Fibroblast of skin of back (primary cell): ENCODE results near the gene IL23A.
A peak's percentile ranks its signal among the peaks of the same experiment; 100 is the strongest.

Experiments
- DNase-seq: peaks from one replicate; pipeline ENCODE4 v3.0.0-alpha.2; 2013

Gene IL23A

DNA sequence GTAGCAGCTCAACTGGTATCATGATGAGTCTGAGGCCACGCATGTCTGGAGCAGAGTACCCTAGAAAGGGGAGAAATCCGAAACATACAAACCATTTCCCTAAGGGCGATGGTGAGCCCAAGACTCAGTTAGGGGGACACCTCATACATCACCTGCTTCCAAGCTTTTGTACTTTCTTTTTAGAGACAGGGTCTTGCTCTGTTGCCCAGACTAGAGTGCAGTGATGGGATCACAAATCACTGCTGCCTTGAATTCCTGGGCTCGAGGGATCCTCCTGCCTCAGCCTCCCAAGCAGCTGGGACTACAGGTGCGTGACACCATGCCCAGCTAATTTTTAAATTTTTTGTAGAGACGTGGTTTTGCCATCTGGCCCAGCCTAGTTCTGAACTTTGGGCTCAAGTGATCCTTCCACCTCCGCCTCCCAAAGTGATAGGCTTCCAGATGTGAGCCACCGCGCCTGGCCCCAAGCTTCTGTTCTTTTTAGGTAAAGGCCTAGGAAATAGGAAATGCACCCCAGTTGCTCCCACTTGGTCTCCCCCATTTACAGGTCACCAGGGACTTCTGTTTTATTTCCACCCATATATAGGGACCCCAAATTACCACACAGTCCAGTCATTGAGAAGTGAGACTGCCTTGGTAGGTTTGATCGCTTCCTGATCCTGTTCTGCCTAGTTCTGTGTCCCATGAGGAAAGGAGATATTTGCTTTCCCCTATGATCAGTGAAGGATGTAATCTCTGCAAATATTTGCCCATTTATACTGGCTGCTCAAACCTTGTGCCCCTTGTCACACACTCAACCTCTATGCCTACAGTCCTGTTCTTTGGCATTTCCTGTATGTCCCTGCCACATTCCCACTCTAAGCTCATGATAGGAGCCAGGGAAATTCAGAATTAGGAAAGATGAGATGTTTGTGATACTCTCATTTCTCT lies 23.7 kb downstream of the IL23A start, which contains the start of gene APOF:
Gene APOF (minus strand): TSS at position 728 of the 930 bp plus-strand sequence. CDS start 112 bp downstream, at position 616.
- DNase-seq = no peak

DNA sequence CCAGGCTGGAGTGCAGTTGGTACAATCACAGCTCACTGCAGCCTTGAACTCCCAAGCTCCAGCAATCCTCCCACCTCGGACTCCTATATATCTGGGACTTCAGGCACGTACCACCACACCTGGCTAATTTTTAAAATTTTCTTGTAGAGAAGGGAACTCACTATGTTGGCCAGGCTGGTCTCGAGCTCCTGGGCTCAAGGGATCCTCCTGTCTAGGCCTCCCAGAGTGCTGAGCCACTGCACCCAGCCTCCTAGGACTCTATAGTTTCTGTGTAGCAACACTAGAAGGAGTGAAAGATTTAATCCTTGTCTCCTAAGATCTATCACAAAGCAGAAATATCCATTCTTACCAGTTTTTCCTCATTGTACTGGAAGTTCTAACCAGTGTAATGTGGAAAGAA lies 28.3 kb downstream of the IL23A start:
- no peak for DNase-seq

DNA sequence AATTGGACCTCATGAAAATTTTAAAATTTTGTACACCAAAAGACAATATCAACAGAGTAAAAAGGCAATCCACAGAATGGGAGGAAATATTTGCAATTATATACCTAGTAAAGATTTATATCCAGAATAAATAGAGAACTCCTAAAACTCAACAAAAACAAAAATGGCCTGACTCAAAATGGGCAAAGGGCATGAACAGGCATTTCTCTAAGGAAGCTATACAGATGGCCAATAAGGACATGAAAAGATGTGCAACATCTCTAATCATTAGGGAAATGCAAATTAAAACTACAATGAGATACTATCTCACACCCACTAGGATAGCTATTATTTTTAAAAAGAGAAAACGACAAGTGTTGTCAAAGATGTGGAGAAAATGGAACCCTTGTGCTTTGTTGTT lies 34.8 kb downstream of the IL23A start:
- no peak for DNase-seq

DNA sequence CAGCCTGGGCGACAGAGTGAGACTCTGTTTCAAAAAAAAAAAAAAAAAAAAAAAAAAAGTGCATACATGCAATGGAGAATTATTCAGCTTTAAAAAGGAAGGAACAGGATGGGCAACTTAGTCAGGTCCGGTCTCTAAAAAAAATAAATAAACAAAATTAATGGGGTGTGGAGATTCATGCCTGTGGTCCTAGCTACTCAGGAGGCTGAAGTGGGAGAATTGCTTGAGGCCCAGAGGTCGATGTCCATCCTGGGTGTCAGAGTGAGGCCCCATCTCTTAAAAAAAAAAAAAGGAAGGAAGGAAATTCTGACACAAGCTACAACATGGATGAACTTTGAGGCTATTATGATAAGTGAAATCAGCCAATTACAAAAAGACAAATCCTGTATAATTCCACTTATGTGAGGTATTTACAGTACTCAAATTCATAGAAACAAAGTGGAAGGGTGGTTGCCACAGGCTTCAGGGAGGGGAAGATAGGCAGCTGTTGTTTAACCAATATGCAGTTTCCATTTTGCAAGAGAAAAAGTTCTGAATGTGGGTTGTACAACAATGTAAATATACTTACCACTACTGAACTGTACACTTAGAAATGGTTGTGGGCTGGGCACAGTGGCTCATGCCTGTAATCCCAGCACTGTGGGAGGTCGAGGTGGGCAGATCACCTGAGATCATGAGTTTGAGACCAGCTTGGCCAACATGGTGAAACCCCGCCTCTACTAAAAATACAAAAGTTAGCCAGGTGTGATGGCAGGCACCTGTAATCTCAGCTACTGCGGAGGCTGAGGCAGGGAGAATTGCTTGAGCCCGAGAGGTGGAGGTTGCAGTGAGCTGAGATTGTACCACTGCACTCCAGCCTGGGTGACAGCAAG lies 36.3 kb downstream of the IL23A start:
- DNase-seq = no peak

DNA sequence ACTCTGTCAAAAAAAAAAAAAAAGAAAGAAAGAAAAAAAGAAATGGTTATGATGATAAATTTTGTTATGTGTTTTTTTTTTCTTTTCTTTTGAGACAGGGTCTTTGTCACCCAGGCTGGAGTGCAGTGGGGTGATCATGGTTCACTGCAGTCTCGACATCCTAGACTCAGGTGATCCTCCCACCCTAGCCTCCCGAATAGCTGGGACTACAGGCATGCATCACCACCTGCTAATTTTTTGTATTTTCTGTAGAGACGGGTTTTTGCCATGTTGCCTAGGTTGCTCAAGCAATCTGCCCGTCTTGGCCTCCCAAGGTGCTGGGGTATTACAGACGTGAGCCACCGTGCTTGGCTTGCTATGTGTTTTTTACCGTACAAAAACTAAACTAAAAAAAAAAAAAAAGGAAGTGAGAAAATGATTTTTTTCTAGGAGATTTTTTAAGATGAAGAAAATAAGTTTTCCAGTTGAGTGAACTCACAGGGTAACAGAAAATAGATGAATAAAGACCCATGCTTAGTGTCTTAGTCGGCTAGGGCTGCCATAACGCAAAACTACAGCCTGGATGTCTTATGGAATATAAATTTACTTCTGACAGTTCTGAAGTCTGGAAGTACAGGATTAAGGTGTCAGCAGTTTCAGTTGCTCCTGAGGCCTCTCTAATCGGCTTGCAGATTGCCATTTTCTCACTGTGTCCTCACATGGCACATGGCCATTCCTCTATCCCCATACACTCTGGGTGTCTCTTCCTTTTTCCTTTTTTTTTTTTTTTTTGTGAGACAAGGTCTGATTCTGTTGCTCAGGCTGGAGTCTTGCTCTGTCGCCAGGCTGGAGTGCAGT lies 37.1 kb downstream of the IL23A start:
- no peak for DNase-seq

DNA sequence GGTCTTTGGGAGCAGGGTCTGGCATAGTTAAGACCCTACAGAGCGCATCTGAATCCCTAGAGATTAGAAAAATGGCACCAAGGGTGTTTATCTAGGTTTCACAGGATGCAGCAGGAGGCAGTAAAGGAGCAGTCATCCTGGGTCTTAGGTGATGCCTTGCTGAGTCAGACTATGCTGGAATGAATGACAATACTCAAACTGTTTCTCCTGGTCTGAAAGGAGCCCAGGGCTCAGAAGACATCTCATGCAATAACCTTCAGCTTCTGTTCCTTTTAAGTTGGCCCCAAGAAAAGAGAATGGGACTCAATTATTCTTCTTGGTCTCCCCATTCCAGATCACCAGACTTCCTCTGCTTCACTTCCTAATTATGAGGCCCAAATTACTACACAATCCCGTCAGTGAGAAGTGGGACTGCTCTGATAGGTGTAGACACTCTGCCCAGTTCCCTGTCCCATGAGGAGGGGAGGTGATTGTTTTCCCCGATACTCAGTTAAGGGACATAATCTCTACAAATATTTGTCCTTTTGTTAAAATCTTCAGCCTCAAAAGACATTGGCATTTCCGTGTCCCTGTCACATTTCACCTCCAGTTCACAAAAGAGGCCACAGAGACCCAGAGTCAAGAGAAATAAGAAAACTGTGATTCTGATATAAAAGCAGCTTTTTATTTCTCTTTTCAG lies 38.8 kb downstream of the IL23A start:
- peak; percentile 31 for DNase-seq

DNA sequence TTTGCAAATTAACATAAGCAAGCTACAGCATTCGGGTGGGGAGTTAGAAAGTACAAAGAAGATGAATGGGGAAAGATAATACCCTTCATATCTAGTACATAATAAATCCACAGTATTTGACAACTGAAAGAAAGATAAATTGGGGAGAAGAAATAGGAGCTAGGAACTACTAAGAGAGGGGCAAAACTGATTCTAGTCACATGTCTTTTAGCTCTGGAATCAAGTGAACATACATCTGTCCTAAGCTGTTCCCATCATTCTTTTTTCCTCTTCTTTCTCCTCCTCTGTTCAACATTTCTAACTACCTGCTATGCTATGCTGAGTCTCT lies 39.3 kb downstream of the IL23A start:
- no peak for DNase-seq

DNA sequence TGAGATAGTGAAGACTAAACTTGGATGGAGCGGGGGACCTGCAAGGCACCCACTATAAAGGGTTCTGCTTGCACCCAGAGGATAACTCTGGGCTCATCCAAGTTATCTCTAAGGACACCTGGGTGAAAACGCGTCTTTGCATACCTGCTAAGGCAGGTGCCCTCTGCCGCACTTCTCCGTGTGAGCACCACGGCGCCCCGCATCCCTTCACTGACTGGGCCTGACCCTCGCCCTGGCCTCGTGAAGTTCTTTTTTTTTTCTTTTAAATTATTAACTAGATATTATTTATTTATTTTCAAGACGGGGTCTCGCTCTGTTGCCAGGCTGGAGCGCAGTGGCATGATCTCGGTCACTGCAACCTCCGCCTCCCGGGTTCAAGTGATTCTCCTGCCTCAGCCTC lies 43.9 kb downstream of the IL23A start:
- no peak for DNase-seq

DNA sequence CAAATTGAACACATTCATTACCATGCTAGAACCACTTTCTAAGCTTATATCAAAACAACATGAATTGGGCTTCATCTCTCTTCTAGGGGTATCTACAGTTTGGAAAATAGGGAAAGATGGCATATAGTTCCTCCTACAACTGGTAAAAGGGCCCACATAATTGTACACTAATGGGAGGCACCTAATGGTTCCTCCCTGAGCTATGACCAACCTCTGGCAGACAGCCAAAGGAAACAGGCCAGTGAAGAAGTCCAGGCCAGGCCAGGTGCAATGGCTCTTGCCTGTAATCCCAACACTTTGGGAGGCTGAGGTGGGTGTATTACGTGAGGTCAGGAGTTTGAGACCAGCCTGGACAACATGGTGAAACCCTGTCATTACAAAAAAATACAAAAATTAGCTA lies 47.2 kb downstream of the IL23A start:
- peak; percentile 10 for DNase-seq

DNA sequence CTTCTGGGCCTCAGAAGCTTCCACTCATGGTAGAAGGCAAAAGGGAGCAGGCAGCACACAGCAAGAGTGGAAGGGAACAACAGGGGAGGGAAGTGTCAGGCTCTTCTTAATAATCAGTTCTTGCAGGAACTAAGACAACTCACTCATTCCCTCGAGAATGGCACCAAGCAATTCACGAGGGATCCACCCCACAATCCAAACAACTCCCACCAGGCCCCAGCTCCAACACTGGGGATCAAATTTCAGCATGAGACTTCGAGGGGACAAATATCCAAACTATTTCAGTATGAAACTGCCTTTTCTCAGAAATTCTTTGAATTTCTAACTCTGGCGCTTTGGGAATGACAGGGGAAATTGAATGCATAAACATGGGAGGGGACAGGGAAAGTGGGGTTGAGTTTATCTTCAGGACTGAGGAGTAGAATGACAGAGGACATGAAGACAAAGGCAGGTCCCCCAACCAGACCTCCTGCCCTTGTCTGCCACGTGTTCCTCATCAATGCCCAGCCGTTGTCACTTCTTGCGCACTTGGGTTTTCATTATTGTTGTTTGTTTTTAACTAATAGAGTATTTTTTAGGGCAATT lies 48.6 kb downstream of the IL23A start:
- DNase-seq = peak; percentile 83

DNA sequence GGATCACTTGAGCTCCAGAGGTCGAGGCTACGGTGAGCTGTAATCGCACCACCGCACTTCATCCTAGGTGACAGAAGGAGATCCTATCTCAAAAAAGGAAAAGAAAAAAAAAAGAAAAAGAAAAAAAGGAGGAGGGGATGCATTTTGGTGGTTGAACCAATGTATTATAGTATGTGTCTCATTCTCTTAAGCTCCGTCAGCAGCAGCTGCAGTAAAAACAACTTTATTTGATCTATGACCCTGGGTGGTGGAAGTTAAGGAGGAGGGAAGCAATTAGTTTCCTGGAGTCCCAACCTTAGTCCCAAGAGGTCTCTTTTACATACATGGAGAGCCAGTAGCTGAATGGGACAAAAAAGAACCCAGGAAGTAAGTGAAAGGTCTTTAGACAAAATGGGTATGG lies 50.7 kb downstream of the IL23A start:
- DNase-seq = no peak
